DMS 273 treated with DMSO at 0.1 percent for 48 hours (cell line): Measurements from ENCODE around the gene NT5C3B.
"Not testable (repeated sequence)": the region's sequence is repeated elsewhere in the genome, so short reads cannot be mapped to it uniquely, and the experiment has no call there.

Experiments
- DNase-seq: peaks from one replicate; lab custom pipeline; 2025; lab: John Stamatoyannopoulos, UW

The NT5C3B gene

DNA sequence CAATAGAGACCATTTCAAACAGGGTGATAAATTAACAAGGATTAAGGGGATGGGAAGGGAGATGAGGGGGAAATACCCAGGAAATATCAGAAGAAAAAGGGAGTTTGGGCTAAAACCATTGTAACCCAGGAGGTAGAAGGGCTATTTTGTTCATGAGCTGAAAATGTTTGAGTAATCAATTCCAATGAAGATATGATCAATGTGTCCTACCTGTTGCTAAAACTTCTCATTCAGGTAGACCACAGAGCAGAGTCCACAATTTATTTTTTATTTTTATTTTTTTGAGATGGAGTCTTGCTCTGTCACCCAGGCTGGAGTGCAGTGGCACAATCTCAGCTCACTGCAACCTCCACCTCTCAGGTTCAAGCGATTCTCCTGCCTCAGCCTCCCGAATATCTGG, 3.4 kb upstream of the NT5C3B start:
- not testable (repeated sequence) for DNase-seq

DNA sequence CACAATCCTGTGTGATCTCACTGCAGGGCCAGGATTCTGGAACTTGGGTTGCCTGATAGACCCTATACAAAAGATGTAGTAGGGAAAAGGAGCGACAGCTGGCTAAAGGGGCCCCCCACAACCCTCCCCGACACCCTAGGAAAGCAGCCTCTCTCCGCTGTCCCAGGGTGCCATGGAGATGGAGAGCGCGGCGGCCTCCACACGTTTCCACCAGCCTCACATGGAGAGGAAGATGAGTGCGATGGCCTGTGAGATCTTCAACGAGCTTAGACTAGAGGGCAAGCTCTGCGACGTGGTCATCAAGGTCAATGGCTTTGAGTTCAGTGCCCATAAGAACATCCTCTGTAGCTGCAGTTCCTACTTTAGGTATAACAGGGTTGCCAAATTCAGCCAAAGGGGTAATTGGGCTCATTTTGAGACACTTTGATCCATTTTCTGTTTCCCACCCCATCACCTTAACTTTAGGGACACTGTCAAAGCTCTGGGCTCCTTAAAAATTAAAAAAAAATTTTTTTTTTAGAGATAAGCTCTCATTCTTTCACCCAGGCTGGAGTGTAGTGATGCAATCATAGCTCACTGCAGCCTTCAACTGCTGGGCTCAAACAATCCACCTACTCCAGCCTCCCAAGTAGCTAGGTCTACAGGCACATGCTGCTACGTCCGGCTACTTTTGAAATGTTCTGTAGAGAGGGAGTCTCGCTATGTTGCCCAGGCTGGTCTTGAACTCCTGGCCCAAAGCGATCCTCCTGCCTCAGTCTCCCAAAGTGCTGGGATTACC, 1.9 kb upstream of the NT5C3B start, which contains the start of gene KLHL10:
TSS of gene KLHL10 (plus strand) at position 65 of the 778 bp plus-strand sequence. CDS start at position 173, 108 bp downstream.
- no peak for DNase-seq

DNA sequence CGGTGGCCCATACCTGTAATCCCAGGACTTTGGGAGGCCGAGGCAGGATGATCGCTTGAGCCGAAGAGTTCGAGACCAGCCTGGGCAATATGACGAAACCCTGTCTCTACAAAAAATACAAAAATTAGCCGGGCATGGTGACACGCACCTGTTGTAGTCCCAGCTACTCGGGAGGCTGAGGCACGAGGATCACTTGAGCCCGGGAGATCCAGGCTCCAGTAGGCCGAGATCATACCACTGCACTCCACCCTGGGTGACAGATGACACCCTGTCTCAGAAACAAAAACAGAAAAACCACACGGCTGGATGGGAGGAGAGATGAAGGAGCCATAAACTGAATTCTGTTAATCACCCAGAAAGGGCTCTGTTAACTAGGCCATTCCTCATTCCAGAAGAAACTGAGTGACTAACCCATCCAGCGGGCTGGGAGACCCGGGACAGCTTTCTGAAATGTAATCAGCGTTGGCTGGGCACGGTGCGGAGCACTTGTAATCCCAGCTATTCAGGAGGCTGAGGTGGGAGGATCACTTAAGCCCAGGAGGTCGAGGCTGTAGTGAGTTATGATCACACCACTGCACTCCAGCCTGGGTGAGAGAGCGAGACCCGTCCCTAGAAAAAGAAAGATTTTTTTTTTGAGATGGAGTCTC, 641 bp upstream of the NT5C3B start:
- DNase-seq: no peak

DNA sequence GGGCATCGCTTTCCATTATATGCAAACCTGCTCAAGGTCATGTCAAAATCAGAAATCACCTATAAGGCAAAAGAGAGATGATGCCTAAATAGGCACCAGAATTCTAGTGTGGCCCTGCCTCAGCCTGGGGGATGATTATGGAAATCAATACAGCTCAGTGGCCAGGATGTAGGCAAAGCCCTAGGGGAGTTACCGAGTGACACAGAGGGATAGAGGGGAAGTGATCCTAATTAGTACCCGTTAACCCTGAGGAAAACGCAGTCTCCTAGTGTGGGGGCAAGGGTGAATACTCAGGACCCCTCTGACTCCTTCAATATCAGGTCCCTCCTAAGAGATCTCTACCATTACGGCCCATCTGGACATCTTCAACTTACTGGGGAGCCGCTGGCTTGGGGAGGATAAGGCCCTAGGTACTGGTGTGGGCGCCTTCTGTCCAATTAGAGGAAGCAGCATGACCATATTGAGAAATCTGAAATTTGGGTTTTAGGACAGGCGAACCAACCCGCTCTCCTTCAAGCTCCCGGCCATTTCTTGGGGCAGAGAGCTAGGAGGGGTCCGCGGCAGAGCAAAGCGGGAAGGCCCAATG, 725 bp downstream of the NT5C3B start:
- DNase-seq: no peak

DNA sequence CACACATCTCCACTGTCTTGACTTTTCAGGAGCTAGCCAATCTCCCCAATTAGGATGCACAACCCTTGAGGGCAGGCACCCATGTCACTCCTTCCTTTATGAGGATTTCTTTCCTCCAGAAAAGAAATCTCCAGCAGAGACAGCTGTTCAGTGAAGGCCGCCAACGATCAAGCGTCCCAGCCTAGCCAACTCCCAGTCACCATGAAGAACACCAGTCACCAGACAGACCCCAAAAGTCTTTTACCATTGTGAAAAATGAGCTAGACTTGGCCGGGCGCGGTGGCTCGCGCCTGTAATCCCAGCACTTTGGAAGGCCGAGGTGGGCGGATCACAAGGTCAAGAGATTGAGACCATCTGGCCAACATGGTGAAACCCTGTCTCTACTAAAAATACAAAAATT, 6.1 kb downstream of the NT5C3B start:
- DNase-seq: not testable (repeated sequence)

DNA sequence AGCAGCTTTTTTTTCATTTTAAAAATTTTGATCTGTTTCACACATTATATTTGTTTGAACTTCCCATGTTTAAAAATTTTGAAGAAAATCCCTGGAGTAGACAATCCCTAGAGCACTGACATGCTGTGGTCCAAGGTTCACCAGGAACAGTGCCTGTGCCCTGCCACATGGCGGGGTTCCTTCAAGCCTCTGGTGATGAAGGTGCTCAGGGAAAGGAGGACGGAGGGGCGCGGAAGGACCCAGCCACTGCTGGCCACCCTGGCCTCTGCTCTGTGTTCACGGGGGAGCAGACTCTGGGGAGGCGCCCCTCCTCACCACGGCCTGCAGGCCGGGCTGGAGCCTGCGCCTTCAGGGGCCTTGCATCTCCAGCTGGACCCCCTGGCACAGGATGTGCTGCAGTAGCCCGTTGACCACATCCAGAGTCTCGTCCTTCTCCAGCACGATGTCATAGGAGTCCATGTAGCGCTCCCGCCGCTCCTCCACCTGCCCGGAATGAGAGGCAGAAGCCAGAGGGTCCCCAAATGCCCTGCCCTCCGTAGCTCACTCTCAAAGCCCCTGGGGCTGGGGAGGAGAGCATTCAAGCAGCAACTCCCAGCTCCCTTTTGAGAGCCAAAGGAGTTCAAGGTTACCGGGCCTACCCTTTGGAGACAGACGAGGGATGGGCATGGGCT, 10.7 kb downstream of the NT5C3B start:
- no peak for DNase-seq

DNA sequence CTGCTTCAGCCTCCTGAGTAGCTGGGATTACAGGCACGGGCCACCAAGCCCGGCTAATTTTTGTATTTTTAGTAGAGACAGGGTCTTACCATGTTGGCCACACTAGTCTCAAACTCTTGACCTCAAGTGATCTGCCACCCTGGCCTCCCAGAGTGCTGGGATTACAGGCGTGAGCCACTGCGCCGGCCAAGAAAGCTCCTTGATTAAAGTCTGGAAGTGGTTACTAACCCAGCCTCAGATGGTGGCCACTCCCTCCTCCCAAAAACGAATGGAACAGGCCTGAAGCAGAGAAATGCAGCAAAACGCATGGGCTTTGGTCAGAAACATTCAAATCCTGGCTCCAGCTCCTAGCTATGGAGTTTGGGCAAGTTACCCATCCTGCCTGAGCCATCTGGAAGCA, 11.9 kb downstream of the NT5C3B start:
- no peak for DNase-seq

DNA sequence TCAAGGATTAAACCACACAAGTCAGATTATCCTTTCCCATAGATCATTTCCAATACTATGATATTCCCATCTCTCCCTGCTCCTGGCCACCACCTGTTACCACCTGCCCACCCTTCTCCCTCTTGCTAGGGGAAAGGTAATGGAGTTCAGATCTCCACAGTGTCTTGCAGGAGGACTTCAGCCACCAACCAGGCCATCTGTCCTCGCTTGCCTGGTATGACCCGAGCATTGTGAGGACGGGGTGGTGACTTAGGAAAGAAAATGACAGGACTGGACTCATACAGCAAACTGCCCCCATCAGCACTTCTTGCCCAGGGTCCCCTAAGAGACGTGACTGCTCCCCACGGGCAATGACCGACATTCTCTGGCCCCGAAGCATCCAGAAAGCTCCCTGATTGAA, 12.5 kb downstream of the NT5C3B start:
- no peak for DNase-seq

DNA sequence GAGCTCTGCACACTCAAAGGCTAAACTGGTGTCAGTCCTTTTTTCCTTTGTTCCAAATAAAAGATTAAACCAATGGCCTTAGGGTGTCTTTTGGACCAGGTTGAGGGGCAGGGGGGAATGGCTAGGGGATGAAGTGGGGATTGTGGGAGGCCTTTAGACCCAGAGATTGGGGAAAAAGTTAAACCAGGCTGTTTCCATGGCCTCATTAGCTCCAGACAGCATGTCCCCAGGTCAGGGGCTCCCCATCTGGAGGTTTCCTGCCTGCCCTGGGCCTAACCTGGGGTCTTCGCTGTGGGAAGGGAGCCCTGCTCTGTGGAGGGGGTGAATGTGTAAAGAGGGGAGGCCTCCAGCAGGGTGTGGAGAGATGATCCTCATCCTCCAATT, 12.9 kb downstream of the NT5C3B start:
- DNase-seq: no peak

DNA sequence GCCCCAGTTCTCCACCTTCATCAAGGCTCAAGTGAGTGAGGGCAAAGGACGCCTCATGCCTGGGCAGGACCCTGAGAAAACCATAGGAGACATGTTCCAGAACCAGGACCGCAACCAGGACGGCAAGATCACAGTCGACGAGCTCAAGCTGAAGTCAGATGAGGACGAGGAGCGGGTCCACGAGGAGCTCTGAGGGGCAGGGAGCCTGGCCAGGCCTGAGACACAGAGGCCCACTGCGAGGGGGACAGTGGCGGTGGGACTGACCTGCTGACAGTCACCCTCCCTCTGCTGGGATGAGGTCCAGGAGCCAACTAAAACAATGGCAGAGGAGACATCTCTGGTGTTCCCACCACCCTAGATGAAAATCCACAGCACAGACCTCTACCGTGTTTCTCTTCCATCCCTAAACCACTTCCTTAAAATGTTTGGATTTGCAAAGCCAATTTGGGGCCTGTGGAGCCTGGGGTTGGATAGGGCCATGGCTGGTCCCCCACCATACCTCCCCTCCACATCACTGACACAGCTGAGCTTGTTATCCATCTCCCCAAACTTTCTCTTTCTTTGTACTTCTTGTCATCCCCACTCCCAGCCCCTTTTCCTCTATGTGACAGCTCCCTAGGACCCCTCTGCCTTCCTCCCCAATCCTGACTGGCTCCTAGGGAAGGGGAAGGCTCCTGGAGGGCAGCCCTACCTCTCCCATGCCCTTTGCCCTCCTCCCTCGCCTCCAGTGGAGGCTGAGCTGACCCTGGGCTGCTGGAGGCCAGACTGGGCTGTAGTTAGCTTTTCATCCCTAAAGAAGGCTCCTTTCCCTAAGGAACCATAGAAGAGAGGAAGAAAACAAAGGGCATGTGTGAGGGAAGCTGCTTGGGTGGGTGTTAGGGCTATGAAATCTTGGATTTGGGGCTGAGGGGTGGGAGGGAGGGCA, 13.6 kb downstream of the NT5C3B start:
- no peak for DNase-seq

DNA sequence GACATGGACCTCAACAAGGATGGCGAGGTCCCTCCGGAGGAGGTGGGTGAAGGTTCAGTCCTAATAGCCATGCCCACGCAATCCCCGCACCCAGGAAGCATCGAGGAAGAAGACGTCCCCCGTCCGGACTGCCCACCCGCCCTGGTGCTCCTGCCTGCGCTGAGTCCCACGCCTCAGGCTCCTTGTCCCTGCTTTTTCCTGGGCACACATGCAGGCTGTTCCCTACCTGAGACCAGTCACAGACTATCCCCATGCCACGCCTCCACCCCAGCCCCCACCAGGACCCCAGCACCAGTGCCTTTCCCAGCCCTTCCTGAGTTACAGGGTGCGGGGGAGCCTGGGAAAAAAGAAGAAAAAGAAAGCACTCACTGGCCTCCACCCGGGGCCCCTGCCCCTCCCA, 14.3 kb downstream of the NT5C3B start:
- DNase-seq: no peak

DNA sequence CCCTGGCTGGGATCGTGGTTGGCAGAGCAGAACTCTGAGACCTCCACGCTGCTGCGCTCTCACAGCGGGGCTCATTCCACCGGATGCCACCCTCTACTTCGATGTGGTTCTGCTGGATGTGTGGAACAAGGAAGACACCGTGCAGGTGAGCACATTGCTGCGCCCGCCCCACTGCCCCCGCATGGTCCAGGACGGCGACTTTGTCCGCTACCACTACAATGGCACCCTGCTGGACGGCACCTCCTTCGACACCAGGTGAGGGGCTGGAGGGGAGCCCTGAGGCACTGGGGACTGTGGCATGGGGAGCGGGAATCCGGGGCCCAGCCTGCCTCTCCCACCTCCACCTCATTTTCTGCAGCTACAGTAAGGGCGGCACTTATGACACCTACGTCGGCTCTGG, 18.0 kb downstream of the NT5C3B start:
- no peak for DNase-seq

DNA sequence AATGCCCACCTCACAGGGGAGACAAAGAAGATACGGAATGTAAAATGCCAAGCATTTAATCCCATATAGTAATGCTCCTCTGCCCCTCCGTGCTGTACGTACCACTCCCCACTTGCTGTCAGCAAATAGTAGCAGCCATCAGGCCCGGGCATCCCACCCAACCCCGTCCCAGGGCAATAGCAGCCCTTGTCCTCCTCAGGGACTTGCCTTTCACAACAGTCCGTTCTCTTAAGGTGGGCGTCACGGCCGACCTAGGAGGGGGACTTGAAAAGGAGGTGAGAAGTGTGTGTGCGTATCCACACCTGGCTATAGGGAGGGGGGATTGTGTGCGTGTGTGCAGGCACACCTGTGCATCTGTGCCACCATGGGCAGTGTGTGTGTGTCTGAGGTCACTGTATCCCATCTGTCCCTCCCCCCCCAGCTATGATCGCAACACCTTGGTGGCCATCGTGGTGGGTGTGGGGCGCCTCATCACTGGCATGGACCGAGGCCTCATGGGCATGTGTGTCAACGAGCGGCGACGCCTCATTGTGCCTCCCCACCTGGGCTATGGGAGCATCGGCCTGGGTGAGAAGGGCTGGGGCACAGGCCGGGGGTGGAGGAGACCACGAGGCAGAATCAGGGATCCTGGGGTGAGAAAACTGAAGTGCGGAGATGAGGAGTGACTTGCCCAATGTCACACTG, 19.3 kb downstream of the NT5C3B start:
- no peak for DNase-seq

DNA sequence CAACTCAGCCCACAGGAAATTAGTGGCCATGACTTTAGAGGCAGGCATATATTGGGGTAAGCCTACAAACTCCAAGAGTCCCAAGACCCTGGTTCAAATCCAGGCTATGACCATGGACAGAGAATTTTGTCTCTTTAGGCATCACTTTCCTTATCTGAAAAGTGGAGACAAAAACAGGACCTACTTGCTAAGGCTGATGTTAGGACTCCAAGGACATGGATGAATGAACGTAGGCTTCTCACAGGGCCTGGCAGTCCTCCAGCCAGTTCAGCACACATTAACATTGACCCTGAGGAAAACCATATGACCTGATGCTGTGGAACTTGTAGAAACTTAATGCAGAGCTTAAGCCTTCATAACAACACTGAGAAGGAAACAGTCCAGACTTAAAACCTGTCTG, 21.8 kb downstream of the NT5C3B start:
- DNase-seq: no peak

DNA sequence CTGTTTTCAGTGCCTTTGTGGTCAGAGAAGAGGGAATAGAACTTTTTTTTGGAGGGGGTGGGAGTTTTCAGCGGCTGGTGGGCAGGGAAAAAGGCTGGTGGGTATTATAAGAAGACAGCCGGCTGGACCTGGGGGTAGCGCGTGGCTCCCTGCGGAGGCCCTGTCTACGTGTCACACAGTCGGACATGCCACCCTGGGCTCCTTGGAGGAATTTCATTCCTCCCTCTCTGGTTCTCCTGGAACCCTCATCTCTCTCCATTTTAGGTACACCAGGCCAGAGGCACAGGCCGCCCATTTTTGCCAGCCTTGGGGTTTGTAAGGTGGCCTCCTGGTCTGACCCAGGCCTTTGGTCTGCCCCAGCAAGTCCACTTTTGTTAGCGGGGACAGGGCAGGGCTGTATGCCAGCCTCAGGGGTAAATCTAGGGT, 22.3 kb downstream of the NT5C3B start:
- DNase-seq: no peak

DNA sequence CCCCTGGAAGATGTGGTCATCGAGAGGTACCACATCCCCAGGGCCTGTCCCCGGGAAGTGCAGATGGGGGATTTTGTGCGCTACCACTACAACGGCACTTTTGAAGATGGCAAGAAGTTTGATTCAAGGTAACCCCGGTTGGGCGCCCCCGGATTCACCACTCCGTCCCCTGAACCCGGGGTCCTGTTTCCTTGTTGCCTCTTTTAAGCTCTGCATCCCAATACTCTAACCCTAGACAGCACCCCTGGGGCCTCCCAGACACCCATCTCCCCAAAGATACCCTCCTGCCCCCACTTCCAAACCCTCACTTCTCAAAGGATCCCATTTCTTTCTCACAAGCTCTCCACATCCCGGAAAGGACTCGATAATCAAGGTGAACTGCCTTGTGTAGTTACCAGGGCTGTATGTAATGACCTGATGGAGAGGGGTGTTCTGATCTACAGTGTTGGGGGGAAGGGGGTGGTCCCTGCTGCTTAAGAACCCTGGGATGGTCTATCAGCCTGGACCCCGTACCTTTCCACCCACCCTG, 22.8 kb downstream of the NT5C3B start:
- no peak for DNase-seq

DNA sequence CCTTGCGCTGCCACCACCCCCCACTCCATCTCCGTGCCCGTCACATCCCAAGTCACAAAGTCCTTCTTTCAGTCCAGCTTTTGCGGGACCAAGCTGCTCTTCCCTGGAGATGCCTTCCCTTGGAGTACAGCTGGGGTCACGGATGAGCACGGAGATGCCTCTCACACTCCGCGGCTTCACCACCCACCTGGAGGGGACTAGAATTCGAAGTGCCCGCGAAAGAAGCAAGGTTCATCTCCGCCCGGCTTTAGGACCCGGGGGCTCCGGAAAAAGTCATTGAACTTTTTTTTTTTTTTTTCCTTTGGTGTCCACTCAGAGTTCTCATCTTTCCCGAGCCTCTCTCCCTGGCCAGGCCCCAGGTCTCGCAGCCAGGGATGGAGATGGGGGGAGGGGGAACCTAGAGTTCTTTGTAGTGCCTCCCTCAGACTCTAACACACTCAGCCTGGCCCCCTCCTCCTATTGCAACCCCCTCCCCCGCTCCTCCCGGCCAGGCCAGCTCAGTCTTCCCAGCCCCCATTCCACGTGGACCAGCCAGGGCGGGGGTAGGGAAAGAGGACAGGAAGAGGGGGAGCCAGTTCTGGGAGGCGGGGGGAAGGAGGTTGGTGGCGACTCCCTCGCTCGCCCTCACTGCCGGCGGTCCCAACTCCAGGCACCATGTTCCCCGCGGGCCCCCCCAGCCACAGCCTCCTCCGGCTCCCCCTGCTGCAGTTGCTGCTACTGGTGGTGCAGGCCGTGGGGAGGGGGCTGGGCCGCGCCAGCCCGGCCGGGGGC, 23.5 kb downstream of the NT5C3B start, which contains the start of gene FKBP10:
TSS of gene FKBP10 (plus strand) at position 624 of the 771 bp plus-strand sequence. CDS start at position 655, 31 bp downstream.
- no peak for DNase-seq

DNA sequence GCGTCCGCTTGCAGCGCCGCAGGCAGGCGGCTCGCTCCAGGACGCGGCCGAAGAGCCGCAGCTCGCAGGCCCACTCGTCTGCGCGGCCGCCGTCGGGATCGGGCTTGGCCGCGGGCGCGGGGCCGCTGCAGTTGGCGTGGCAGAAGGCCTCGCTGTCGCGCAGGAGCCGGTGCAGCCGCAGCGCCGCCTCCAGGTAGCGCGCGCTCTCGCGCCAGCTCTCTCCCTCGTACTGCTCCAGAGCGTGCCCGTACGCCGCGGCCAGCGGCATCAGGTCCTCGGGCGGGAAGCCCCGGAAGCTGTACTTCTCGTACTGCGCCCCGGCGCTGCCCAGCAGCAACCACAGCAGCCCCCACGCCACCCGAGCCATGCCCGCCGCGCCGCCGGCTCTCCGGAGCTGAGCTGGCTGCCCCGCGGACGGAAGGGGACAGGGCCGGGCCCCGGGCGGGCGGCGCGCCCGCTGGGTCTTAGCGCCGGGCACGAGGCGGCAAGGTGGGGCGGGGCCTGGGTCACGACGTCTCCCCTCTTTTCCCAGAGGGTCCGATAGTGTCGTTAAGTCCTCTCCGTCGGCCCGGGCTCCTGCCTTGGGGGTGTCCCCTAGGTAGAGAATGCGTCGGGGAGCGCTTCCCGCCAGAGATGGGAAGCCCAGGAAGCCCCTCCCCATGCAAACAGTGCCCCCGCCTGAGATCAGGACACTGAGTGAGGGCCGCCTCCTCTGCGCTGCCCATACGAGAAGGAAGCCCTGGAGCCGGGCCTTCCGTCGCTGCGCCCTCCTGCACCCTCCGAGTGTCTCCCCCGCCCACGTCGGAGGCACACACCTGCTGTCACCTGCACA, 24.3 kb downstream of the NT5C3B start, which contains the start of gene P3H4:
TSS of gene P3H4 (minus strand) at position 401 of the 832 bp plus-strand sequence. CDS start at position 367, 34 bp downstream.
- DNase-seq: peak; percentile 43
